Measurements from ENCODE around the gene STIP1. TPM values are rescaled to one million over a fixed set of nuclear protein-coding genes. Genes with fewer than 3 reads are reported as not detected.

STIP1 gene
- total RNA-seq, 1 donor from 2014 or later = 125 TPM

DNA sequence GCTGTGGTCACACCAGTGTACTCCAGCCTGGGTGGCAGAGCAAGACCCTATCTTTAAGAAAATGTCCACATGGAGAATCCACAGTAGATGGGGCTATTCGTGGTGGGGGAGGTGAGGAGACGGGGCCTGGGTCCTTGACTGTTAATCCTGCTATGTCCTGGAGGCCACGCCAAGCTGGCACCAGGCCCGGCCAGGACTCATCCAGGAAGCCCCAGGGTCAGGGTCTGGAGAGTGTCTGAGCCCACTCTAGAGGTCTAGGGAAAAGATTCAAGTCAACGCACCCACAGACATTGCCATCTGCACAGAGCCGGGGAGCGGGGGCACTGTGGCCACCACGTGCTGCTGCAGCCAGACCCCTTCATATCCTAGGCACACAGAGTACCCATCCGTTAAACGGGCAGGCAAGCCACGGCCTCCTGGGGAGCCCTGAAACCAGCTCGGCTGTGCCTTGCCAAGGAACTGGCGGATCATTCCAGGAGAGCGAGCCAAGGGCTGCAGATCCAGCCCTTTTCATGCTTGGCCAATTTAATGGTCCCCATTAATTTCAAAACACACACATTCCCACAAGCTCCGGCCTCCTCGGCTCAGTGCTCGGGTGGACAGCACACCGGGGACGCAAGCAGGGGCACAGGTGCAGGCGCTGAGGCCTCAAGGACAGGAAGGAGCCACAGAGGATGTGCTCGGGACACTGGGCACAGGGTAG lies 44.7 kb upstream of the STIP1 start:
- Histone ChIP-seq H3K27ac (no peak overlapping the region), H3K4me3 (no peak overlapping the region), H3K27me3 (ENCODE audit: low read depth) (no peaks in the 10 kb centered on the region), H3K36me3 (no peaks in the 10 kb centered on the region), H3K4me1 (no peaks in the 10 kb centered on the region), H3K9me3 (no peaks in the 10 kb centered on the region)
- no peak for ATAC-seq
- intact Hi-C loops (cut with DNase I) = no loop called here
- DNase-seq = no peak
- TF ChIP-seq, protein P1, sequence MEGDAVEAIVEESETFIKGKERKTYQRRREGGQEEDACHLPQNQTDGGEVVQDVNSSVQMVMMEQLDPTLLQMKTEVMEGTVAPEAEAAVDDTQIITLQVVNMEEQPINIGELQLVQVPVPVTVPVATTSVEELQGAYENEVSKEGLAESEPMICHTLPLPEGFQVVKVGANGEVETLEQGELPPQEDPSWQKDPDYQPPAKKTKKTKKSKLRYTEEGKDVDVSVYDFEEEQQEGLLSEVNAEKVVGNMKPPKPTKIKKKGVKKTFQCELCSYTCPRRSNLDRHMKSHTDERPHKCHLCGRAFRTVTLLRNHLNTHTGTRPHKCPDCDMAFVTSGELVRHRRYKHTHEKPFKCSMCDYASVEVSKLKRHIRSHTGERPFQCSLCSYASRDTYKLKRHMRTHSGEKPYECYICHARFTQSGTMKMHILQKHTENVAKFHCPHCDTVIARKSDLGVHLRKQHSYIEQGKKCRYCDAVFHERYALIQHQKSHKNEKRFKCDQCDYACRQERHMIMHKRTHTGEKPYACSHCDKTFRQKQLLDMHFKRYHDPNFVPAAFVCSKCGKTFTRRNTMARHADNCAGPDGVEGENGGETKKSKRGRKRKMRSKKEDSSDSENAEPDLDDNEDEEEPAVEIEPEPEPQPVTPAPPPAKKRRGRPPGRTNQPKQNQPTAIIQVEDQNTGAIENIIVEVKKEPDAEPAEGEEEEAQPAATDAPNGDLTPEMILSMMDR (IDR thresholded peaks at IDR 0.05) = no peak

- TF ChIP-seq, protein P1 (IDR thresholded peaks at IDR 0.05) = no peak
- H3K36me3 ChIP-seq = no peaks in the 10 kb centered on the region
- no peak overlapping the region for H3K4me3 ChIP-seq
- no peak overlapping the region for H3K27ac ChIP-seq
- no peaks in the 10 kb centered on the region for H3K9me3 ChIP-seq
- peaks cover 11% of the 10 kb centered on the region for H3K4me1 ChIP-seq
- ATAC-seq (no peak), DNase-seq (no peak)
- H3K27me3 ChIP-seq (ENCODE audit: low read depth) = no peaks in the 10 kb centered on the region
- intact Hi-C loops (cut with DNase I) = loop anchor here (5.0 kb wide), 1 partner anchor 143 kb away; no protein-coding TSS in a partner anchor
These were observed 41.1 kb upstream of the STIP1 start for GRCh38 chr11:64144587-64145472.

DNA sequence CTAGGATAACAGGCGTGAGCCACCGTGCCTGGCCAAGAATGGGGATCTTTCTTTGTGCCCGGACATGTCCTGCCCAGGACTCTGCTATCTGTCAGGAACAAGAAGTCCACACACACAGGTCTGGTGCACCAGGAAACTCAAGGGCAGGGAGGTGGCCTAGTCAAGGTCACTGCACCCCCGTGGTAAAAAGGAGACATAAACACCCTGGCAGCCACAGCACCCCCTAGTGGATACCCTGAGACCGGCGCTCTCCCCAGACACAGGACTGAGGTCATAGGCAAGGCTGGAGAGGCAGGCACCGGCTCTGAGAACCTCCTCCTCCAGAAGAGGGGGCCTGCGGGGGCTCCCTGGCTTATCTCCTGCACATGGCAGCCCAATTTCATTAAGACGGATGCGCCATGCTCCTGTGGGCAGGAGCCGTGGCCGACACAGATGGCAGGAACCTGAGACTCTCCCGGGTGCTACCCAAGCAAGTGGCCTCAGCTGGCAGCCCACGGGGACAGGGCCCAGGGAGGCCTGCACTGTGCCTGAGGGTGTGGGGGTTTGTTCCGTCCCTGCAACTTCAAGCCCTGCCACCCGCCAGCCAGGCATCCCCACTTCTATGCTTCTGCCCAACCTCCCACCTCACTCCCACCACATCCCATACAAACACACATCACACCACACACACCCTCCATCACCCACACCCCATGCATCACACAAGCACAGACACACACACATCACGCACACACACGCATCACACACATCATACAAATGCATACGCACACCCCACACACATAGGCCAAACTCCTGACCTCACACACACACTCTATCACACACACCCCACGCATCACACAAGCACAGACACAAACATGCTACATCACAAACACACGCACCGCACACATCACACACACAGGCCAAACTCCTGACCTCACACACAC lies 39.7 kb upstream of the STIP1 start:
- DNase-seq (peak; percentile 78), ATAC-seq (peak; percentile 66 to 78)
- peaks cover 11% of the 10 kb centered on the region for H3K4me1 ChIP-seq
- H3K9me3 ChIP-seq = no peaks in the 10 kb centered on the region
- H3K27me3 ChIP-seq (ENCODE audit: low read depth) = no peaks in the 10 kb centered on the region
- TF ChIP-seq, protein P1 (IDR thresholded peaks at IDR 0.05) = peak; percentile 75
- no peak overlapping the region for H3K4me3 ChIP-seq
- H3K36me3 ChIP-seq = no peaks in the 10 kb centered on the region
- no peak overlapping the region for H3K27ac ChIP-seq
- intact Hi-C loops (cut with DNase I) = loop anchor here (5.0 kb wide), 1 partner anchor 144 kb away; no protein-coding TSS in a partner anchor

DNA sequence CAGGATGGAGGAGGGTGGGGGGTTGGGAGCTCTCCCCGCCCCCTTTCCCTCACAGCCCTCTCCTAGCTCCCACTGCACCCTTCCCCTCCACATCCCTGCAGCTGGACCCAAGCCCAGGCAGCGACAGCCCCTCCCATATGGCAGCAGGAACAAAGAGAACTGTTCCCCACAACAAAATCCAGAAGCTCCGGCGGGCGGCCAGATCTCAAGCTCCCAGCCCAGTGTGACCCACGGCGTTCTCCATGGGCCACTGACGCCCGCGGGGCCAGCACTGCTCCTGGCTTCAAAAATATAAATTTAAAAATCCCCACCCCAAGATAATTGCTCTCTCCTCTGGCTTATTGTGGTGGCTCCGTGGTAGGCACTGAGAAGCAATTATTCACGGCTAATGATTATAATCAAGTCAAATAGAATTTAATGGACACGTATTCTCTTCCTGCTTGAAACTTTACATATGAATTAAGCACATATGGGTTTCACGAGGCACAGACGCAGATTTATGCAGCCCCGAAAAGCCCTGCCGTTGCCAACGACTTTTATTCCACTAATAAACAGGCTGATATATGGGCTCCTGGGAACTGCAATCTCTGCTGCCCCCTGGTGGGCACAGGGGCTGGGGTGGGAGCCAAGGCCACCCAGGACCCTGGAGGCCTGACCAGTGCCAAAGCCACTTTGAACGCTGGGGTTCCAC lies 37.6 kb upstream of the STIP1 start:
- ATAC-seq (peak; percentile 73 to 79), DNase-seq (peak; percentile 79)
- TF ChIP-seq, protein P1 (IDR thresholded peaks at IDR 0.05) = peak; percentile 98
- Histone ChIP-seq H3K36me3 (no peaks in the 10 kb centered on the region), H3K4me3 (peak overlapping the region; percentile 38), H3K27ac (no peak overlapping the region), H3K27me3 (ENCODE audit: low read depth) (no peaks in the 10 kb centered on the region), H3K9me3 (no peaks in the 10 kb centered on the region), H3K4me1 (peaks cover 19% of the 10 kb centered on the region)
- intact Hi-C loops (cut with DNase I) = loop anchor here (5.0 kb wide), 1 partner anchor 146 kb away; no protein-coding TSS in a partner anchor
